KMS-11 (cell line): ENCODE measurements around the gene CDC25B.

Experiments
- H2AFZ ChIP-seq: fragments of 200-600 bp; sonication (generic); 2 replicates; pipeline ENCODE4 v1.6.1; 2016; ENCODE audit warnings: antibody characterized with exemption, mixed run types, low read depth
- H3K27ac ChIP-seq: fragments of 200-600 bp; sonication (generic); 2 replicates; pipeline ENCODE4 v1.6.1; 2016; ENCODE audit warnings: mild to moderate bottlenecking, mixed run types
- H3K27me3 ChIP-seq: fragments of 200-600 bp; sonication (generic); 2 replicates; pipeline ENCODE4 v1.6.1; 2017; ENCODE audit warnings: mild to moderate bottlenecking, low read depth, mixed run types, moderate library complexity; ENCODE audit not compliant: insufficient read depth
- H3K36me3 ChIP-seq: fragments of 200-600 bp; sonication (generic); 2 replicates; pipeline ENCODE4 v1.6.1; 2017; ENCODE audit warnings: mild to moderate bottlenecking, mixed run types; ENCODE audit not compliant: insufficient read depth
- H3K4me1 ChIP-seq: fragments of 200-600 bp; sonication (generic); 2 replicates; pipeline ENCODE4 v1.6.1; 2016; ENCODE audit warnings: mild to moderate bottlenecking, low read depth, mixed run types; ENCODE audit not compliant: poor library complexity, severe bottlenecking
- H3K4me2 ChIP-seq: fragments of 200-600 bp; sonication (generic); 2 replicates; pipeline ENCODE4 v1.7.0; 2016; ENCODE audit warnings: mild to moderate bottlenecking, mixed run types
- H3K4me3 ChIP-seq: fragments of 200-600 bp; sonication (generic); IDR thresholded peaks from 2 replicates; pipeline ENCODE4 v1.6.1; 2017; ENCODE audit warnings: low read depth, low read length, mixed read lengths; ENCODE audit not compliant: insufficient read depth
- H3K79me2 ChIP-seq: fragments of 200-600 bp; sonication (generic); 2 replicates; pipeline ENCODE4 v1.6.1; 2016; ENCODE audit warnings: low read depth, mixed run types; ENCODE audit not compliant: insufficient read depth
- H3K9ac ChIP-seq: fragments of 200-600 bp; sonication (generic); 2 replicates; pipeline ENCODE4 v1.6.1; 2016; ENCODE audit warnings: mild to moderate bottlenecking, mixed run types
- H4K20me1 ChIP-seq: fragments of 200-600 bp; sonication (generic); 2 replicates; pipeline ENCODE4 v1.6.1; 2016; ENCODE audit warnings: mild to moderate bottlenecking, mixed run types; ENCODE audit not compliant: insufficient read depth
- TF ChIP-seq, protein P1 (sequence below): fragments of 200-600 bp; sonication (generic); conservative IDR thresholded peaks from 2 replicates; pipeline ENCODE4 v1.6.1; 2017; ENCODE audit warnings: low read depth, mild to moderate bottlenecking, antibody characterized with exemption, low read length, moderate library complexity, mixed read lengths

The CDC25B gene

GRCh38 chr20:3755814-3756480, 40.2 kb upstream of the CDC25B start:
- no peaks in the 10 kb centered on the region for H3K36me3 ChIP-seq
- no peak overlapping the region for H3K27ac ChIP-seq
- H4K20me1 ChIP-seq: no peaks in the 10 kb centered on the region
- no peaks in the 10 kb centered on the region for H3K4me1 ChIP-seq
- TF ChIP-seq, protein P1, sequence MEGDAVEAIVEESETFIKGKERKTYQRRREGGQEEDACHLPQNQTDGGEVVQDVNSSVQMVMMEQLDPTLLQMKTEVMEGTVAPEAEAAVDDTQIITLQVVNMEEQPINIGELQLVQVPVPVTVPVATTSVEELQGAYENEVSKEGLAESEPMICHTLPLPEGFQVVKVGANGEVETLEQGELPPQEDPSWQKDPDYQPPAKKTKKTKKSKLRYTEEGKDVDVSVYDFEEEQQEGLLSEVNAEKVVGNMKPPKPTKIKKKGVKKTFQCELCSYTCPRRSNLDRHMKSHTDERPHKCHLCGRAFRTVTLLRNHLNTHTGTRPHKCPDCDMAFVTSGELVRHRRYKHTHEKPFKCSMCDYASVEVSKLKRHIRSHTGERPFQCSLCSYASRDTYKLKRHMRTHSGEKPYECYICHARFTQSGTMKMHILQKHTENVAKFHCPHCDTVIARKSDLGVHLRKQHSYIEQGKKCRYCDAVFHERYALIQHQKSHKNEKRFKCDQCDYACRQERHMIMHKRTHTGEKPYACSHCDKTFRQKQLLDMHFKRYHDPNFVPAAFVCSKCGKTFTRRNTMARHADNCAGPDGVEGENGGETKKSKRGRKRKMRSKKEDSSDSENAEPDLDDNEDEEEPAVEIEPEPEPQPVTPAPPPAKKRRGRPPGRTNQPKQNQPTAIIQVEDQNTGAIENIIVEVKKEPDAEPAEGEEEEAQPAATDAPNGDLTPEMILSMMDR: no peak
- no peak overlapping the region for H3K4me3 ChIP-seq
- no peaks in the 10 kb centered on the region for H3K27me3 ChIP-seq
- H3K9ac ChIP-seq: no peak overlapping the region
- no peaks in the 10 kb centered on the region for H3K79me2 ChIP-seq
- no peak overlapping the region for H3K4me2 ChIP-seq
- no peak overlapping the region for H2AFZ ChIP-seq

GRCh38 chr20:3757268-3757667, 38.8 kb upstream of the CDC25B start:
- no peaks in the 10 kb centered on the region for H3K36me3 ChIP-seq

DNA sequence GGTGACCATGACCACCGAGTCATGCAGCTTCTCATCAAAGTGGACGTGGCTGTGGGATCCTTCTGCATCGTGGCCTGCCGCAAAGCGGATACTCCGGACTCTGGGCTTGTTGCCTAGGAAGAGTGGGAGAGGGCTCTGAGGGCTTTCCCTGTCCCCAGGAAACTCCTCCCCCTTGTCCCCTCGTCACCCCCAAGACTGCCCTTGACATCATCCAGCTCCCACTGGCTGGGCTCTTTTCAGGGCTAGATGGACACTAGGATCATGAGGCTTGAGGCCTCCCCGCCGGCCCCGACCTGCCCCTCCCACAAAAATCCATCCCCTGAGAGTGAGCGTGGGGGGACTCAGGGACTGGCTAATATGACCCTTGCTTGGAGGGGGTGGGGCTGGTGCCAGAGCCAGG, 37.5 kb upstream of the CDC25B start:
- no peak overlapping the region for H3K4me3 ChIP-seq

More at GRCh38 chr20:3757268-3757667, 38.8 kb upstream of the CDC25B start:
- Histone ChIP-seq H3K4me1 (no peaks in the 10 kb centered on the region), H3K4me3 (no peak overlapping the region), H3K9ac (no peak overlapping the region), H4K20me1 (no peaks in the 10 kb centered on the region), H3K79me2 (no peaks in the 10 kb centered on the region), H3K4me2 (no peak overlapping the region), H2AFZ (no peak overlapping the region), H3K27me3 (no peaks in the 10 kb centered on the region), H3K27ac (no peak overlapping the region)
- TF ChIP-seq, protein P1: no peak

GRCh38 chr20:3759316-3759823, 36.7 kb upstream of the CDC25B start:
- no peaks in the 10 kb centered on the region for H3K27me3 ChIP-seq
- no peaks in the 10 kb centered on the region for H4K20me1 ChIP-seq
- TF ChIP-seq, protein P1: no peak
- no peaks in the 10 kb centered on the region for H3K36me3 ChIP-seq
- H3K9ac ChIP-seq: no peak overlapping the region
- no peak overlapping the region for H3K4me3 ChIP-seq
- no peaks in the 10 kb centered on the region for H3K79me2 ChIP-seq
- no peak overlapping the region for H3K27ac ChIP-seq
- no peak overlapping the region for H3K4me2 ChIP-seq
- H2AFZ ChIP-seq: no peak overlapping the region
- H3K4me1 ChIP-seq: no peaks in the 10 kb centered on the region

More for the DNA sequence above, 37.5 kb upstream of the CDC25B start:
- Histone ChIP-seq H3K27me3 (no peaks in the 10 kb centered on the region), H3K27ac (no peak overlapping the region), H3K36me3 (no peaks in the 10 kb centered on the region), H2AFZ (no peak overlapping the region), H3K4me2 (no peak overlapping the region), H3K4me1 (no peaks in the 10 kb centered on the region), H3K9ac (no peak overlapping the region), H4K20me1 (no peaks in the 10 kb centered on the region), H3K79me2 (no peaks in the 10 kb centered on the region)
- TF ChIP-seq, protein P1: no peak
